Omental fat pad (tissue), 4 donors: ENCODE data around the gene PDE4D. TPM values are rescaled to one million over a fixed set of nuclear protein-coding genes. Genes with fewer than 3 reads are reported as not detected.
"Not testable (repeated sequence)": the region's sequence is repeated elsewhere in the genome, so short reads cannot be mapped to it uniquely, and the experiment has no call there.

Experiments used
- ATAC-seq: fragments of 150-250 bp; one replicate; pipeline ENCODE4 v1.9.1; 2016; ENCODE audit warnings: mild to moderate bottlenecking, moderate library complexity; ENCODE audit not compliant: low FRiP score
- DNase-seq: peaks from one replicate; pipeline ENCODE4 v3.0.0-alpha.2; 2019; ENCODE audit warnings: low spot score
- CTCF ChIP-seq, 3 donors: fragments of 450-650 bp; IDR thresholded peaks; one replicate each; pipeline ENCODE4 v1.5.1; 2016 to 2017; ENCODE audit warnings: antibody characterized with exemption in 3 of 3, mild to moderate bottlenecking in 3 of 3, moderate library complexity in 2 of 3
- total RNA-seq, 4 donors: library from RNA; depleted of rRNA; stranded (reverse); fragments of >200 nt; gene quantifications; one replicate each; pipeline ENCODE4 v1.1.0, GENCODE V29; 2016

PDE4D gene
- total RNA-seq, 4 donors from 2014 or later: 32.5 to 94.8 (median 43.2) TPM

- TF ChIP-seq CTCF (IDR thresholded peaks at IDR 0.05): no peak
- DNase-seq: no peak
- peak; percentile 48 for ATAC-seq
Observed at GRCh38 chr5:59423021-59423420, 470.5 kb downstream of the PDE4D start.

GRCh38 chr5:59421986-59422941, 471.3 kb downstream of the PDE4D start:
- TF ChIP-seq CTCF (IDR thresholded peaks at IDR 0.05): no peak
- ATAC-seq (no peak), DNase-seq (no peak)

GRCh38 chr5:59420596-59420995, 472.9 kb downstream of the PDE4D start:
- no peak for DNase-seq
- no peak for ATAC-seq
- TF ChIP-seq CTCF (IDR thresholded peaks at IDR 0.05): no peak

- TF ChIP-seq CTCF (IDR thresholded peaks at IDR 0.05): no peak
- ATAC-seq: no peak
- no peak for DNase-seq
Observed at GRCh38 chr5:59418808-59419207, 474.7 kb downstream of the PDE4D start.

GRCh38 chr5:59416451-59416850, 477.1 kb downstream of the PDE4D start:
- no peak for ATAC-seq
- no peak for TF ChIP-seq CTCF (IDR thresholded peaks at IDR 0.05)
- DNase-seq: no peak

GRCh38 chr5:59416026-59416425, 477.5 kb downstream of the PDE4D start:
- DNase-seq: no peak
- ATAC-seq: no peak
- no peak for TF ChIP-seq CTCF (IDR thresholded peaks at IDR 0.05)

GRCh38 chr5:59412428-59412827, 481.1 kb downstream of the PDE4D start:
- ATAC-seq (no peak), DNase-seq (no peak)
- no peak for TF ChIP-seq CTCF (IDR thresholded peaks at IDR 0.05)

- ATAC-seq: not testable (repeated sequence)
Observed at GRCh38 chr5:59408997-59409396, 484.5 kb downstream of the PDE4D start.

More at GRCh38 chr5:59408997-59409396, 484.5 kb downstream of the PDE4D start:
- not testable (repeated sequence) for DNase-seq
